Nephron (organoid): ENCODE results near the gene ZMYM2.

Experiments used
- H3K27ac Mint-ChIP-seq, 3 experiments: 2 replicates each; pipeline ENCODE4 v1.8.0; 2020; ENCODE audit warnings: mixed read lengths in 3 of 3, mild to moderate bottlenecking in 2 of 3, moderate library complexity in 1 of 3
- H3K27me3 Mint-ChIP-seq: 2 replicates; pipeline ENCODE4 v1.8.0; 2021; ENCODE audit warnings: low read depth, mild to moderate bottlenecking, moderate library complexity, mixed read lengths
- H3K36me3 Mint-ChIP-seq: 2 replicates; pipeline ENCODE4 v1.8.0; 2020; ENCODE audit warnings: low read depth, mixed read lengths
- H3K4me1 Mint-ChIP-seq: 2 replicates; pipeline ENCODE4 v1.8.0; 2020; ENCODE audit warnings: mixed read lengths
- H3K4me3 Mint-ChIP-seq, 3 experiments: 2 replicates each; pipeline ENCODE4 v1.8.0; 2020; ENCODE audit warnings: mild to moderate bottlenecking in 3 of 3, mixed read lengths in 3 of 3, moderate library complexity in 2 of 3
- H3K9me3 Mint-ChIP-seq: 2 replicates; pipeline ENCODE4 v1.8.0; 2020; ENCODE audit warnings: mixed read lengths
- CTCF ChIP-seq, 3 experiments: fragments of 200-600 bp; sonication (generic); IDR thresholded peaks; one replicate each; pipeline ENCODE4 v1.5.0; 2021; ENCODE audit warnings: antibody characterized with exemption in 3 of 3; ENCODE audit not compliant: unreplicated experiment in 3 of 3

ZMYM2 gene

GRCh38 chr13:19991531-19991930 is 33.0 kb downstream of the ZMYM2 start:
- Mint-ChIP-seq H3K4me1 (peaks cover 9% of the 10 kb centered on the region), H3K36me3 (peaks cover 47% of the 10 kb centered on the region), H3K27me3 (no peaks in the 10 kb centered on the region), H3K27ac (no peak overlapping the region), H3K9me3 (no peaks in the 10 kb centered on the region), H3K4me3 (no peak overlapping the region)
- no peak for TF ChIP-seq CTCF (IDR thresholded peaks at IDR 0.05; ENCODE audit: unreplicated experiment in 3 of 3)

GRCh38 chr13:19993024-19993423 is 34.5 kb downstream of the ZMYM2 start:
- no peaks in the 10 kb centered on the region for H3K9me3 Mint-ChIP-seq
- H3K36me3 Mint-ChIP-seq = peaks cover 56% of the 10 kb centered on the region
- no peaks in the 10 kb centered on the region for H3K27me3 Mint-ChIP-seq
- H3K4me1 Mint-ChIP-seq = peaks cover 9% of the 10 kb centered on the region
- H3K27ac Mint-ChIP-seq = no peak overlapping the region
- no peak for TF ChIP-seq CTCF (IDR thresholded peaks at IDR 0.05; ENCODE audit: unreplicated experiment in 3 of 3)
- H3K4me3 Mint-ChIP-seq = no peak overlapping the region

- no peak for TF ChIP-seq CTCF (IDR thresholded peaks at IDR 0.05; ENCODE audit: unreplicated experiment in 3 of 3)
- H3K36me3 Mint-ChIP-seq = peaks cover 67% of the 10 kb centered on the region
- no peaks in the 10 kb centered on the region for H3K27me3 Mint-ChIP-seq
- H3K9me3 Mint-ChIP-seq = no peaks in the 10 kb centered on the region
- H3K4me1 Mint-ChIP-seq = no peaks in the 10 kb centered on the region
- no peak overlapping the region for H3K4me3 Mint-ChIP-seq
- no peak overlapping the region for H3K27ac Mint-ChIP-seq
These were observed 40.4 kb downstream of the ZMYM2 start for GRCh38 chr13:19998960-19999359.

GRCh38 chr13:20000062-20000552 is 41.6 kb downstream of the ZMYM2 start:
- H3K4me1 Mint-ChIP-seq = no peaks in the 10 kb centered on the region
- H3K9me3 Mint-ChIP-seq = no peaks in the 10 kb centered on the region
- H3K27me3 Mint-ChIP-seq = no peaks in the 10 kb centered on the region
- peaks cover 67% of the 10 kb centered on the region for H3K36me3 Mint-ChIP-seq
- no peak for TF ChIP-seq CTCF (IDR thresholded peaks at IDR 0.05; ENCODE audit: unreplicated experiment in 3 of 3)
- no peak overlapping the region for H3K27ac Mint-ChIP-seq
- no peak overlapping the region for H3K4me3 Mint-ChIP-seq

GRCh38 chr13:20001366-20002190 is 43.1 kb downstream of the ZMYM2 start:
- no peaks in the 10 kb centered on the region for H3K9me3 Mint-ChIP-seq
- no peak for TF ChIP-seq CTCF (IDR thresholded peaks at IDR 0.05; ENCODE audit: unreplicated experiment in 3 of 3)
- peak overlapping the region in 1 of 3 experiments; percentile 2 for H3K27ac Mint-ChIP-seq
- no peaks in the 10 kb centered on the region for H3K27me3 Mint-ChIP-seq
- no peaks in the 10 kb centered on the region for H3K4me1 Mint-ChIP-seq
- no peak overlapping the region for H3K4me3 Mint-ChIP-seq
- H3K36me3 Mint-ChIP-seq = peaks cover 71% of the 10 kb centered on the region

GRCh38 chr13:20002787-20003186 is 44.3 kb downstream of the ZMYM2 start:
- TF ChIP-seq CTCF (IDR thresholded peaks at IDR 0.05; ENCODE audit: unreplicated experiment in 3 of 3) = no peak
- no peaks in the 10 kb centered on the region for H3K27me3 Mint-ChIP-seq
- no peak overlapping the region for H3K4me3 Mint-ChIP-seq
- H3K9me3 Mint-ChIP-seq = no peaks in the 10 kb centered on the region
- H3K27ac Mint-ChIP-seq = no peak overlapping the region
- peaks cover 71% of the 10 kb centered on the region for H3K36me3 Mint-ChIP-seq
- no peaks in the 10 kb centered on the region for H3K4me1 Mint-ChIP-seq
